B cell (primary cell): ENCODE measurements around the gene SIRT3. TPM values are rescaled to one million over a fixed set of nuclear protein-coding genes. Genes with fewer than 3 reads are reported as not detected.

Experiments used
- ATAC-seq: fragments of 200-7000 bp; cut with Tn5 transposase; one replicate; pipeline ENCODE4 v1.10.0; 2021; ENCODE audit warnings: low read depth, mild to moderate bottlenecking, moderate number of reproducible peaks, moderate library complexity
- CTCF ChIA-PET: fragments of 350-600 bp; sonication (Branson Sonifier 250); formaldehyde crosslinking; loops from one replicate; lab custom pipeline; 2021; ENCODE audit warnings: antibody characterized with exemption, inconsistent platforms; lab: Charles Lee
- POLR2A ChIA-PET: fragments of 350-600 bp; sonication (Branson Sonifier 250); formaldehyde crosslinking; loops from one replicate; lab custom pipeline; 2021; ENCODE audit warnings: antibody characterized with exemption; lab: Charles Lee
- DNase-seq: peaks from one replicate; pipeline ENCODE4 v3.0.0; 2013
- H2AFZ ChIP-seq: 2 replicates; pipeline ENCODE4 v1.6.1; 2012; ENCODE audit warnings: mild to moderate bottlenecking, low read depth, low read length; ENCODE audit not compliant: insufficient read depth, poor library complexity, severe bottlenecking
- H3K27ac ChIP-seq, 2 donors: 1 replicate in 1 of 2; 2 replicates in 1 of 2; pipeline ENCODE4 v1.5.1; 2012 to 2013; ENCODE audit warnings: low read length in 2 of 2, mild to moderate bottlenecking in 2 of 2, moderate library complexity in 1 of 2
- H3K27me3 ChIP-seq, 4 experiments: fragments of 200-600 bp in 1 of 4; sonication (generic) in 1 of 4; replicated peaks in 1 of 4; 1 replicate in 2 of 4; 2 replicates in 2 of 4; pipeline versions ENCODE4 v1.6.1 to v1.7.0; 2013 to 2016; ENCODE audit warnings: low read length in 3 of 4, mild to moderate bottlenecking in 2 of 4, mixed read lengths in 1 of 4, moderate library complexity in 1 of 4; ENCODE audit not compliant: insufficient read depth in 4 of 4, control insufficient read depth in 3 of 4; ENCODE audit errors: control extremely low read depth in 1 of 4
- H3K36me3 ChIP-seq, 2 experiments: replicated peaks in 1 of 2; 1 replicate in 1 of 2; 2 replicates in 1 of 2; pipeline versions ENCODE4 v1.6.1 to v1.7.1; 2013; ENCODE audit warnings: low read length in 1 of 2; ENCODE audit not compliant: insufficient read depth in 2 of 2, control insufficient read depth in 1 of 2; ENCODE audit errors: control extremely low read depth in 1 of 2, extremely low read depth in 1 of 2
- H3K4me1 ChIP-seq, 2 donors: fragments of 200-600 bp in 1 of 2; sonication (generic) in 1 of 2; 1 replicate in 1 of 2; 2 replicates in 1 of 2; pipeline versions ENCODE4 v1.5.1 to v1.6.1; 2013 to 2017; ENCODE audit warnings: low read length in 2 of 2; ENCODE audit not compliant: control insufficient read depth in 2 of 2, insufficient read depth in 2 of 2
- H3K4me2 ChIP-seq: replicated peaks from 2 replicates; pipeline ENCODE3; 2012; ENCODE audit warnings: mild to moderate bottlenecking, low read depth, low read length; ENCODE audit not compliant: poor library complexity, severe bottlenecking
- H3K4me3 ChIP-seq, 5 experiments: fragments of 200-600 bp in 1 of 5; sonication (generic) in 1 of 5; 1 replicate in 3 of 5; 2 replicates in 2 of 5; pipeline versions ENCODE4 v1.5.1 to v1.7.0; 2011 to 2016; ENCODE audit warnings: low read length in 4 of 5, mild to moderate bottlenecking in 4 of 5, low read depth in 2 of 5, control low read depth in 1 of 5, moderate library complexity in 1 of 5; ENCODE audit not compliant: insufficient read depth in 1 of 5; ENCODE audit errors: control extremely low read depth in 1 of 5, extremely low read depth in 1 of 5
- H3K79me2 ChIP-seq: fragments of 200-600 bp; sonication (generic); one replicate; pipeline ENCODE4 v1.6.0; 2016; ENCODE audit warnings: low read length; ENCODE audit not compliant: control insufficient read depth, insufficient read depth
- H3K9ac ChIP-seq: fragments of 200-600 bp; sonication (generic); 2 replicates; pipeline ENCODE4 v1.6.1; 2017; ENCODE audit warnings: mild to moderate bottlenecking, low read length, moderate library complexity
- H3K9me3 ChIP-seq, 3 donors: one replicate each; pipeline versions ENCODE4 v1.6.1 to v1.7.1; 2013; ENCODE audit warnings: low read length in 2 of 3; ENCODE audit not compliant: control insufficient read depth in 2 of 3, insufficient read depth in 1 of 3; ENCODE audit errors: control extremely low read depth in 1 of 3
- H4K20me1 ChIP-seq: 2 replicates; pipeline ENCODE4 v1.6.0; 2012; ENCODE audit warnings: mild to moderate bottlenecking, low read length; ENCODE audit not compliant: insufficient read depth, control insufficient read depth, poor library complexity, severe bottlenecking
- H3K27ac Mint-ChIP-seq: one replicate; pipeline ENCODE4 v1.8.0; 2021; ENCODE audit warnings: mixed read lengths
- H3K27me3 Mint-ChIP-seq: one replicate; pipeline ENCODE4 v1.8.0; 2021; ENCODE audit warnings: mixed read lengths
- H3K4me1 Mint-ChIP-seq: one replicate; pipeline ENCODE4 v1.8.0; 2021; ENCODE audit warnings: mixed read lengths
- H3K4me3 Mint-ChIP-seq: one replicate; pipeline ENCODE4 v1.8.0; 2021; ENCODE audit warnings: mixed read lengths
- H3K9me3 Mint-ChIP-seq: one replicate; pipeline ENCODE4 v1.8.0; 2022; ENCODE audit warnings: mixed read lengths; ENCODE audit not compliant: insufficient read depth
- CTCF ChIP-seq: fragments of 200-600 bp; IDR thresholded peaks from one replicate; pipeline ENCODE4 v1.8.0; 2022; ENCODE audit warnings: antibody characterized with exemption, mild to moderate bottlenecking
- EZH2 ChIP-seq: IDR thresholded peaks from 2 replicates; pipeline ENCODE4 v1.6.1; 2012; ENCODE audit warnings: borderline replicate concordance, low read depth, mild to moderate bottlenecking, moderate library complexity, low read length; ENCODE audit not compliant: insufficient read depth, poor library complexity, severe bottlenecking
- WGBS: methylation state at CpG from one replicate; pipeline ENCODE4 v1.1.5; 2013; ENCODE audit warnings: missing lambda C conversion rate; ENCODE audit not compliant: insufficient coverage; 5-methylcytosine and 5-hydroxymethylcytosine counted together
- intact Hi-C: fragments of 100-400 bp; cut with micrococcal nuclease; formaldehyde crosslinking; loops from one replicate; pipeline ENCODE4 v1.10.0; 2022
- polyA plus RNA-seq: library from polyadenylated mRNA; depleted of rRNA; stranded (reverse); fragments of >200 nt; gene quantifications from 2 replicates; pipeline ENCODE4 v1.2.3, GENCODE V29; 2012
- total RNA-seq, 2 donors: library from RNA; stranded (reverse); fragments of 120-200 nt in 1 of 2; gene quantifications; 1 replicate in 1 of 2; 2 replicates in 1 of 2; pipeline versions ENCODE4 v1.2.3 to v1.2.4, GENCODE V29; 2013 to 2022

SIRT3 gene
- total and polyA plus RNA-seq, 2 donors (not counting 1 experiment from before 2014, with no cell fraction given) = 22.9 to 27.9 TPM

- Histone ChIP-seq H3K9ac (no peak overlapping the region), H3K9me3 (no peaks in the 10 kb centered on the region), H3K4me1 (peaks cover 14 to 21% of the 10 kb centered on the region in 2 donors), H3K4me2 (no peak overlapping the region), H3K79me2 (peaks cover 45% of the 10 kb centered on the region), H2AFZ (no peak overlapping the region), H3K36me3 (peaks cover 0 to 31% of the 10 kb centered on the region in 2 experiments), H3K27me3 (no peaks in the 10 kb centered on the region), H3K4me3 (no peak overlapping the region), H3K27ac (no peak overlapping the region), H4K20me1 (peaks cover 55% of the 10 kb centered on the region)
- H3K4me1 Mint-ChIP-seq = peaks cover 39% of the 10 kb centered on the region
- no peak for DNase-seq
- peak overlapping the region; percentile 12 for H3K27ac Mint-ChIP-seq
- 31% methylated on average over 12 of the region's 15 CpGs for WGBS
- intact Hi-C loops = no loop called here
- TF ChIP-seq EZH2 = no peak
- TF ChIP-seq CTCF = no peak
- ChIA-PET POLR2A (no interaction called here), CTCF (no interaction called here)
- no peak for ATAC-seq
- H3K4me3 Mint-ChIP-seq = no peak overlapping the region
- no peaks in the 10 kb centered on the region for H3K9me3 Mint-ChIP-seq
- no peaks in the 10 kb centered on the region for H3K27me3 Mint-ChIP-seq
Observed at GRCh38 chr11:201966-202365, 34.2 kb downstream of the SIRT3 start.

GRCh38 chr11:200224-201003 lies 35.7 kb downstream of the SIRT3 start:
- CTCF ChIA-PET = no interaction called here
- H3K9ac ChIP-seq = no peak overlapping the region
- H3K79me2 ChIP-seq = peaks cover 29% of the 10 kb centered on the region
- no peaks in the 10 kb centered on the region for H3K9me3 ChIP-seq
- intact Hi-C loops = no loop called here
- peaks cover 1 to 6% of the 10 kb centered on the region in 2 donors for H3K4me1 ChIP-seq
- H3K27me3 ChIP-seq = no peaks in the 10 kb centered on the region
- POLR2A ChIA-PET = no interaction called here
- peaks cover 40% of the 10 kb centered on the region for H4K20me1 ChIP-seq
- ATAC-seq (no peak), DNase-seq (no peak)
- no peak for TF ChIP-seq CTCF
- no peak for TF ChIP-seq EZH2
- H3K4me3 ChIP-seq = no peak overlapping the region
- over 99% methylated on average over 12 of the region's 13 CpGs for WGBS
- H3K36me3 ChIP-seq = peaks cover 0 to 28% of the 10 kb centered on the region in 2 experiments
- H3K27ac ChIP-seq = no peak overlapping the region
- H2AFZ ChIP-seq = no peak overlapping the region
- H3K4me2 ChIP-seq = no peak overlapping the region
- H3K4me1 Mint-ChIP-seq = peaks cover 28% of the 10 kb centered on the region
- no peak overlapping the region for H3K27ac Mint-ChIP-seq
- no peak overlapping the region for H3K4me3 Mint-ChIP-seq
- no peaks in the 10 kb centered on the region for H3K9me3 Mint-ChIP-seq
- H3K27me3 Mint-ChIP-seq = no peaks in the 10 kb centered on the region
